A549 treated with AZD9567 at 1 μM for 4 hours (cell line): ENCODE data around the gene PLK5. TPM values are rescaled to one million over a fixed set of nuclear protein-coding genes. Genes with fewer than 3 reads are reported as not detected.

Experiments used
- total RNA-seq: library from RNA; stranded (reverse); fragments of 200-300 nt; extraction: Qiagen RNA extraction; gene quantifications from 5 replicates; pipeline ENCODE4 v1.2.3, GENCODE V29; 2022; ENCODE audit not compliant: insufficient read depth

The PLK5 gene, protein sequence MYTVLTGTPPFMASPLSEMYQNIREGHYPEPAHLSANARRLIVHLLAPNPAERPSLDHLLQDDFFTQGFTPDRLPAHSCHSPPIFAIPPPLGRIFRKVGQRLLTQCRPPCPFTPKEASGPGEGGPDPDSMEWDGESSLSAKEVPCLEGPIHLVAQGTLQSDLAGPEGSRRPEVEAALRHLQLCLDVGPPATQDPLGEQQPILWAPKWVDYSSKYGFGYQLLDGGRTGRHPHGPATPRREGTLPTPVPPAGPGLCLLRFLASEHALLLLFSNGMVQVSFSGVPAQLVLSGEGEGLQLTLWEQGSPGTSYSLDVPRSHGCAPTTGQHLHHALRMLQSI
- total RNA-seq: 0.03 to 0.06 TPM (median 0.03 TPM) in 3 of 5 replicates, not detected in the others

DNA sequence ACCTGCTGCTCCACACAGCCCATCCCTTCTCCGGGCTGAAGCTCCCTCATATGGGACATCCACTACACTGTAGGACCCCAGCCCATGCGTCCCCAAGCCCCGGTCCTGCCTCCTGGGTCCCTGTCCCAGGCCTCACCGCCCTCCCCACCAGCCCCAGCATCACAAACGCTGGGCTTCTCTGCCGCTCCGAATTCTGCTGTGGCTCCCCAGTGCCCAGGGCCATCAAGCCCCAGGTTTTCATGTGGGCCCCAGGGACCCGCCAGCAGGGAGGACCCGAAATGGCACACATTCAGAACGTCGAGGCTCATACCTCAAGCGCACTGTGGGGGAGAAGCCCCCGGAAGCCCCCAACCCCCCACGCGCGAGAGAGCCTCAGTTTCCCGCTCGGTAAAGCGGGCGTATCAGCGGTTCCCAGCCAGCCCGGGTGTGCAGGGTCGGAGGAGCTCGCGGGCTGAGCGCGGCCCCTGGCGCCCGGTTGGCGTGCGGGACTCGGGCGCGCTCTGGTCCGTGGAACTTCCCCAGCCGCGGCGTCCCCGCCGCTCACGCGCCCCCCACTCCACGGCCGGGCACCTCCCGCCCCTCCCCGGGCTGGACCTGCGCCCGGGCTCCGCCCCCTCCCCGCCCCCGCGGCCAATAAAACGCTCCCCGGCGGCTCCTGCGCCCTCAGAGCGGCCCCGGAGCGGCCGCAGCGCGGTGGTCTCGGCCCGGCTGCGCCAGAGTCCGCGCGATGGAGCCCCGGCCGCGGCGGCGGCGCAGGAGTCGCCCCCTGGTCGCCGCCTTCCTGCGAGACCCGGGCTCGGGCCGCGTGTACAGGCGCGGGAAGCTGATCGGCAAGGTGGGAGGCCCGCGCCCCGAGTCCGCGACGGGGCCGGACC lies at the start of gene PLK5:
PLK5 (plus strand) TSS at position 666 of the 875 bp plus-strand sequence. CDS start 2,920 bp downstream, outside the sequence.

DNA sequence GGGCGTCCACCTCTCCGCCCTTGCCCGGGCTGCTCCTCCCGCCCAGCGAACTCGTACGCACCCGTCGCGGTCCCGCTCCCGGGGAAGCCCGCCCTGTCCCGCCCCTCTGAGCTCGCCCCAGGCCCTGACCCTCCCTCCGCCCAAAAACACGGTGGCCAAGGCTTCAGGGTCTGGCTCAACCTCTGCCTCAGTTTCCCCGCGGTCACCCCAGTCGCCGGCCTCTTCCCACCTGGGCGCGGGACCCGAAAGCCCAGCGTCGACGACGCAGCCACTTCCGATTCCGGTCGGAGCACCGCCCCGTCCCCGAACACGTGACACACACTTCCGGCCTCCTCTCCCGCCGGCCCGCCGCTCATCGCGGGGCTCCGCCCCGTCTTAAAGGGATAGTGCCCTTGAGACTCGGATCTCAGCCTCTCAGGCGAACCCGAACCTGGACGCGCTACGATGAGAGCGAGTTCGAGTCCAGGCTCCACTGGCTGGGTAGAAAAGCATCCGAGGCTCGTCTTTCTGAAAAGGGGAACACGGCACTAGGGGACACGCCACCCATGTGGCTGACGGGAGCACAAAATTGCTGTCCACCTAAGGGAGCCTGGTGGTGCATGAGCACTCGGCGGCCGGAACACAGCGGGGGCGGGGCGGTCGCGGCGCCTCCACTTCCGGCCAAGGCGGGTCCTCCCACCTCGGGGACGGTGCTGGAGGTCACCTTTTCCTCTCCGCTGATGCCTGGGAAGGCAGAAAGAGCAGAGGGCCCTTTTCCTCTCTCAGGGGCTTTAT lies 44.8 kb upstream of the PLK5 start, which contains the start of gene C19orf25:
C19orf25 (minus strand) TSS at position 282 of the 774 bp plus-strand sequence. CDS start 312 bp downstream, outside the sequence.

DNA sequence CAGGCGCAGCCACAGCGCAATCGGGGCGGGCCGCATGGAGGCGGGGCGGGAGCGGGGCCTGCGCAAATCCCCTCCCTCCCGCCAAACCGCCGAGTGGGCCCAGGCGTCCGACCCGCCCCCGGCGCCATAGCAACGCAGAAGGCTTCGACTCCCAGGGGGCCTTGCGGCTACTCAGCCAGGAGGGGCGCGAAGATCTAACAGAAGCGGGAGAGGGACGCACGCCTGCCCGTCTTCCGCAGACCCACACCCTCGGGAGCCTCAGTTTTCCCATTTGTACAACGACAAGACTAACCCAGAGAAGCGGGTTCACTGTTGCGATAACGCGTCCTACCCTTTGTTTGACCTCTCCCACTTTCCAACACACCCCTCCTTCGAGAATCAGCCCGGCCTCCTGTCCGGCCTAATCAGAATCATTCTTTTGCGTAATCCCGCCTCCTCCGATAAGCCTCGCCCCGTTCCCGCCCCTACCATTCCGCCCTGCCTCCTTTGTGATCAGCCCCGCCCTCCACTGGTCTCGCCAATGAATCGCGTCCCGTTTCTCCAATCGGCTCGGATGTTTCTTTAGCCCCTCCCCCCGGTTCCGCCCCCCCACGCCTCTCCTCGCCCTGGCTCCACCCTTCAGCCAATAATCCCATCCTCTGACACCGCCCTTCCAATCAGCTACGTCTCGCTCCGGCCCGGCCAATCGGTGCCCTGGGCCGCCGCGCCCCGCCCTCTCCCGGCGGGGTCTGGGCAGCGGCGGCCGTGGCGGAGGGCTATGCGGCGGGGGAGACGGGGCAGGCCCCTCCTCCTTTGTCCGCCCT lies 33.4 kb upstream of the PLK5 start, which contains the start of gene PCSK4:
PCSK4 (minus strand) TSS at position 40 of the 803 bp plus-strand sequence; CDS start at position 36, 4 bp downstream.

DNA sequence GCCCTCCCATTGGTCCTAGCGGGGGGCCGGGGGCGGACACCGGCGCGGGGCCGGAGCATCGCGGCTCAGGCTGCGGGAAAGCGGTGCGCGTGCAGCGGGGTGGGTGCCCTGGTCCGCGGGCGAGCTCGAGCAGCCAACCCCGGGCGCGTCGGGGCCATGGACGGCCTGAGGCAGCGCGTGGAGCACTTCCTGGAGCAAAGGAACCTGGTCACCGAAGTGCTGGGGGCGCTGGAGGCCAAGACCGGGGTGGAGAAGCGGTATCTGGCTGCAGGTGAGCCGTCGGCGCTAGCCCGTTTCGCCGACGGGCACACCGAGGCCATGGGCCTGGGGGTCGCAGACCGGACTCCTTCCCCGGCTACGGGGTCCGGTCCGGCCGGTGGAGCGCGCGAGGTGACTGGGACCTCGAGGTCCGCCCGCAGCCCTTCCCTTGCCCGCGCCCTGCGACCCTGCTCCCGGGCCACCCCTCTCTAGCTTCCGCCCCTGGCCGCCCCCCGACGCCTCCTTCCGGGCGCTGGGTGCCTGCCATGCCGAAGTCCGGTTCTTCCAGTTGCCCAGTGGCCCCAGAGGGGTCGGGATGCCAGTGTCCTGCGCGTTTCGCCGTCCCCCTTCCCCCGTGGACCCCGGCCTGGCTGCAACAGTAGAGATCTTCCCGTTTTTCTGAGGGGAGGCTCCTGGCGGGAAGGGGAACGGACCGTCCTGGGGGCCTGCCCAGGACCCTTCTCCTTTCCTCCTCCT lies 32.6 kb upstream of the PLK5 start, which contains the start of gene REEP6:
REEP6 (plus strand) TSS at position 68 of the 735 bp plus-strand sequence; CDS start at position 157, 89 bp downstream.

DNA sequence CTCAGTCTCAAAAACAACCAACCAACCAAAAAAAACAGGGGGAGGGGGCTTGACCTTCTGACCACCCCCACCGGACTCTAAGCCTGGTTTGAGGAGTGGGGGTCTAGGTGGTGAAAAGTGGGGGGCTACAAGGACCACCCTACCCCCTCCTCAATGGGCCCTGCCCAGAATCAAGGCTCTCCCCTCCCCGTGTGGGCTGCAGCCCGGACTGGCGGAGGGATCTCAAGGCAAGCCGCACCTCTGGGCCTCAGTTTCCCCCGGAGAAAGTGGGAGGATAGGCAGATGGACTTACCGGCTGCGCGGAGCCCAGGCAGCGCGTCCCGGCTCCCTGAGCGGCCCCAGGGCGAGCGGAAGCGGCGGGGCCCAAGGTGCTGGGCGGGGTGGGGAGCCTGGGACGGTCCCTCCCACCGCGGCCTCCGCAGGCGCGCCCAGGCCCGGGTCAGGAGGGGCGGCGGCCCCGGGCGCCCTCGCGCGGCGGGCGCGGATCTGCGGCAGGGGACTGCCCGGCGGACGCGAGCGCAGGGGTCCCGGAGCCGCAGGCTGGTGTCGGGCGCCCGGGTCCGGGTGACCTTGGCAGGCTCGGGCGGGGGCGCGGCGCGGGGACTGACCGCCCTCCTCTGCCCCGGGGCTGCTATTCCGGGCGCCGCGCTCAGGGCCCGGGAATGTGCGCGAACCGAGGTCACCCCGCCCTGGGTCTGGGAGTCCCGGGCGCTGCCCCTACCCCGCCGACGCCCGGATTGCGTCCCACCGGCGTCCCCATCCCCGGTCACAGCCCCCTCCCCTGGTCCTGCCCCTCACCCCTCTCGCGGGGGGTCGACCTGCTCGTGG lies 11.0 kb upstream of the PLK5 start, which contains the start of gene ADAMTSL5:
ADAMTSL5 (minus strand) TSS at position 349 of the 828 bp plus-strand sequence. CDS start 2,076 bp downstream, outside the sequence.

DNA sequence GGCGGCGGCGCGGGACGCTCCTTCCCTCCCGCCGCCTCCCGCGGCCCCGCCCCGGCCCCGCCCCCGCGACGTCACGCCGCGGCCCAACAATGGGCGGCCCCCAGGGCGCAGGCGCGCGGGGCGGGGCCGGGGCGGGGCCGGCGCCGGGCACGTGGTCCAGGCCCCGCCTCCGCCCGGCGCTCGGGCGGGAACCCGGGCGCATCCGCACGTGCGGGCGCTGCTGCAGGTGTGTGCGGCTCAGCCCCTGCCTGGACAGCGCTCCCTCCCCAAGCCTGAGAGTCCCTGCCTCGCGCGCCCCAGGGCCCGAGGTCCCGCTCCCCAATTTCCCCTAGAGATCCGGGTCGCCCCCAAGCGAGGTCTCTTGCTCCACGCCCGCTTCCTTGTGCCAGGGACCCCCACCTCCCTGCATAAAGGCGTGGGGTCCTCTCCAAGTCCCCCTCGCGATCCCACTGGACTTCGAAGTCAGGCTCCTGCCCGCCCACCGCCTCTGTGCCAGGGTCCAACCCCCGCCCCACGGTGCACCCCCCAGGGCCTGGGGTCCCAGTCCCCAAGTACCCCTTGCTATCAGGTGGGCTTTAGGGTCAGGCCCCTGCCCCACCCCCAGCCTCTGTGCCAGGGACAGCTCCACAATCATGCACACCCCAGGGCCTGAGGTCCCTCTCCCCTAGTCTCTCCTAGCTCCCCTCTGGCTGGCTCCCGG lies 44.6 kb downstream of the PLK5 start, which contains the start of gene MEX3D:
MEX3D (minus strand) TSS at position 6 of the 700 bp plus-strand sequence. CDS start 267 bp downstream, outside the sequence.

Other genes with a start within 250 kb of the PLK5 start
- gene FAM174C, start 248.5 kb upstream of the PLK5 start, total RNA-seq: 41.0 to 95.6 TPM (median 76.7 TPM) in 5 replicates
- 1.1 to 2.1 TPM (median 1.6 TPM) in 4 of 5 replicates, not detected in the other for gene EFNA2, start 238.2 kb upstream of the PLK5 start, total RNA-seq
- 72.8 to 98.9 TPM (median 75.7 TPM) in 5 replicates for gene NDUFS7, start 140.2 kb upstream of the PLK5 start, total RNA-seq
- gene GAMT, start 122.5 kb upstream of the PLK5 start, total RNA-seq: 32.7 to 46.1 TPM (median 41.7 TPM) in 5 replicates
- gene DAZAP1, start 116.5 kb upstream of the PLK5 start, total RNA-seq: 66.2 to 95.9 TPM (median 93.7 TPM) in 5 replicates
- 1,367 to 2,061 TPM (median 1,872 TPM) in 5 replicates for gene RPS15, start 85.7 kb upstream of the PLK5 start, total RNA-seq
- 1.5 to 8.3 TPM (median 1.8 TPM) in 5 replicates for gene APC2, start 74.0 kb upstream of the PLK5 start, total RNA-seq
- gene C19orf25, start 44.9 kb upstream of the PLK5 start, total RNA-seq: 10.1 to 21.7 TPM (median 20.5 TPM) in 5 replicates
- gene PCSK4, start 33.7 kb upstream of the PLK5 start, total RNA-seq: 0.73 to 1.1 TPM (median 0.99 TPM) in 4 of 5 replicates, not detected in the other
- gene REEP6, start 32.9 kb upstream of the PLK5 start, total RNA-seq: 4.8 to 6.0 TPM (median 5.1 TPM) in 5 replicates
- gene ADAMTSL5, start 11.1 kb upstream of the PLK5 start, total RNA-seq: 3.1 to 7.3 TPM (median 3.5 TPM) in 5 replicates
- gene MEX3D, start 44.2 kb downstream of the PLK5 start, total RNA-seq: 5.3 to 12.8 TPM (median 11.7 TPM) in 5 replicates
- gene MBD3, start 68.8 kb downstream of the PLK5 start, total RNA-seq: 33.3 to 54.0 TPM (median 45.6 TPM) in 5 replicates
- gene UQCR11, start 81.4 kb downstream of the PLK5 start, total RNA-seq: 117 to 187 TPM (median 177 TPM) in 5 replicates
- gene TCF3, start 128.5 kb downstream of the PLK5 start, total RNA-seq: 55.6 to 70.1 TPM (median 64.7 TPM) in 5 replicates
- 0.01 TPM in 1 of 5 replicates, not detected in the others for gene ONECUT3, start 229.4 kb downstream of the PLK5 start, total RNA-seq